G401 (cell line): ENCODE data around the gene HEMK1. TPM values are rescaled to one million over a fixed set of nuclear protein-coding genes. Genes with fewer than 3 reads are reported as not detected.

Experiments
- DNase-seq: peaks from one replicate; pipeline ENCODE4 v3.0.0-alpha.2; 2015; ENCODE audit warnings: low spot score
- in situ Hi-C: cut with HindIII; loops from 2 replicates; pipeline ENCODE4 v1.10.0; 2016; ENCODE audit warnings: low sequenced_read_pairs, mixed read lengths
- total RNA-seq: library from RNA; depleted of rRNA; stranded (reverse); fragments of >200 nt; shearing (Covaris generic); gene quantifications from 2 replicates; pipeline ENCODE4 v1.2.3, GENCODE V29; 2014

Gene HEMK1
- total RNA-seq, 1 experiment from 2014 or later: 3.4 TPM

DNA sequence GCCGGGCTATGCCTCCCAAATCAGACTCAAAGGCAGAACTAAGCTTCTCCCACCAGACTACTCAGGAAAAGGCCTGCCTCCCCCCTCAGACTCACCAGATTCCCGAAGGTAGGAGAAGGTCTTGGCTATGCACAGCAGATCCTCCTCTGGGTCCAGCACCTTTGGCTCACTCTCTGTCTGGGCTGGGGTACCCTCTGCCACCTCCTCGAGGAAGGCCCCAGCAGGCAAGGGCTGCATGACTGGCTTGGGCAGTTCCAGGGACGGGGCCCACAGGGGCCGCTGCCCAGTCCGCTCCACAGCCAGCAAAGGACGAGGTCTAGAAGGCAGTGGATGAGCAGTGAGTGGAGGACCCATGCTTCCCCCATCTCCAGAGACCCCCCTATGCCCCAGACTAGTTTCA, 39.0 kb downstream of the HEMK1 start:
- in situ Hi-C loops: loop anchor here (25.0 kb wide), 1 partner anchor 779 kb away; the partner anchor contains the start of genes MANF and RBM15B
- no peak for DNase-seq

DNA sequence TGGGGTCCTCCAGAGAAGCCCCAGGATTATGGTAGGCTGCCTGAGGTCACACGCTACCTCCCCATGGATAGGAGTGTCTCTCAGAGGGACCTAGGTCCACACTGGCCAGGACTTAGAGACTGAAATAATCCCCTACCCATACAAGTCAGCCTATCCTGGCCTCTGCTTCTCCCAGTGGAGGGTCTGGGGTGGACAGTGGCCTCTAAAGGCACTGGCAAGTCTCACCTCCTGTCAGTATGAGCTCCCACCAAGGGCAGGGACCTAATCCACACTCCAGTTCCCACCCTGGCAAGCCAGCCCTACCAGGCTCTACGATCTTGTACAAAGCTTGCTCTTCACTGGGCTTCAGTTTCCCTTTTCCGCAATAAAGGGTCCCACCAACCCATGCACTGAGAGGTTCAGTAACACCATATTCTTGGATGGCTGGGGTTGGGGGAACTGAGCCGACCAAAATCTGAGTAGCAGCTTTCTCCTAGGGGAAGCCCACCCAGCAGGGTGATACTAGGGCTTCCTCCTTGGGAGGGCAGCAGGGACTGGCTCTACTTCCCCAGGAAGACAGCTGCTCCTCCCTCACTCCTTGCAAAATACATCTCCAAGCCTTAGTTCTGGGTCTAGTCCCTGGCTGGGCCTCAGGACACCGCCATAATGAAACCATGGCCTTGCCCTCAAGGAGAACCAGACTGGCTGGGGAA, 39.9 kb downstream of the HEMK1 start:
- no peak for DNase-seq
- in situ Hi-C loops: loop anchor here (25.0 kb wide), 1 partner anchor 778 kb away; the partner anchor contains the start of genes MANF and RBM15B

DNA sequence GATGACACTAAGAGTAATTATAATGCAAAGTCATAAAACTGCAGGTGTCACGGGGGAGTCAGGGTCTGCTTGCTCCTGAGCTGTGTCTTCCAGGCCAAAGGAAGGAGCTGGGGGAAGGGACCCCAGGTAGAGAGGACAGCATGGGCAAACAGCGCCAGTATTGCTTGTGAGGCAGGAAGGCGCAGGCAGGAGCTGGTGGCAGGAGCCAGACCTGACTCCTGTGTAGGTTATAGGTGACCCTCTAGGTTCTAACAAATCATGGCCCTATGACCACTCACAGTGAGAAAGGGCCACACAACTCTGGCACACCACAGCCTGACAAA, 40.4 kb downstream of the HEMK1 start:
- DNase-seq: no peak
- in situ Hi-C loops: loop anchor here (25.0 kb wide), 1 partner anchor 778 kb away; the partner anchor contains the start of genes MANF and RBM15B

DNA sequence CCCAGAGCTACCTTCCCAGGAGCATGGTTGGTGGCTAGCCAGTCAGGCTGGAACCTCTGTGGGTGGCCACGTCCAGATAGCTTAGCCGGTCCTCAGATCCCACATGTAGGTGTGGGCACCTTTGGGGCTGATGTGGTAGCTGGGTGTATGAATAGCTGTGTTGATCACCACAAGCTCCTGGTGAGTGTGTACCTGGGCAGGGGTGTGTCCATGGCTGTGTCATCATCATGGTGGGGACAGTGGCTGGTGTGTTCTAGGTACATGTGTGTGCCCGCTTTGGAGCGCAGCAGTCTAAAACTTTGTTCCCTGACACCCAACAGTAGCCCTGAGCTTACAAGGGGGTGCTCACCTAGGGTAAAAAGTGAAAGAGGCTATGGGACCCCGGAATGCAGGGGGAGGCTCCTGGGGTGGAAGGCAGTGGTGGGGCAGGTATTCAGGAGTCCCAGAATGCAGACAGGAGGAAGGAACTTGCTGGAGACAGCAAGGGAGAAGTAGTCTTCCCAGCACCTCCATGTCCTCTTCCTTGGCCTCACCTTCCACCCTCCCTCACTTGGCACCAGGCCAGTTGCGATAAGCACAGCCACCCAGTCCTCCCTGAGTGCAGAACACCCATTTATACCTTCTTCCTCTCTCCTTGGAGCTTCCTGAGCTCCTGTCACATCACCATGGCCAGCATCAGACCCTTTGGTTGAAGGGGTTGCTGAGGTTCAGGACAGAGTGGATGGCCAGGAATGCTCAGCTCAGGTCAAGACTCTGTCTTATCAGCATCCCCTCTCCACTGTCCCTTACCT, 41.1 kb downstream of the HEMK1 start:
- in situ Hi-C loops: loop anchor here (25.0 kb wide), 1 partner anchor 777 kb away; the partner anchor contains the start of genes MANF and RBM15B
- DNase-seq: no peak

DNA sequence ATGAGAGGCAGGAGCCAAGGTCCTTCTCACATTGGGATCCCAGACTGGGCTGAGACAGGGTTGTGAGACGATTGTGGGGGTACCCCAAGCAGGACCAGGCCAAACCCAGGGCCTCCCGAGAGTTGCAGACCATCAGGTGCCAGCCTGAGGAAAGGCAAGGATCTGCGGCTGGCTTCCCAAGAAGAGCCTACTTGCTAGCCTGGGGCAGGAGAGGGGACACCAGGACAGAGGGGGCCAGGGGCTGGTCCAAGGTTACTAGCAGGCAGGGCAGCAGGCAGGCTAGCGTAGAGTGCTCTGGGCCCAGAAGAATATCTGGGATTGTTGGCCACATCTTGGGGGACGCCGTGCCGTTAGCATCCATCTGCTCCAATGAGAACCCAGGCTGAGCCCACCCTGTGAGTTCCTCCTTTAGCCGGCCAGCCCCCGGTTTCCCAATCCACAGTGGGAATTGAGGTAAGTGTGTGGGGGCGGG, 41.7 kb downstream of the HEMK1 start:
- in situ Hi-C loops: loop anchor here (25.0 kb wide), 1 partner anchor 776 kb away; the partner anchor contains the start of genes MANF and RBM15B
- DNase-seq: no peak

DNA sequence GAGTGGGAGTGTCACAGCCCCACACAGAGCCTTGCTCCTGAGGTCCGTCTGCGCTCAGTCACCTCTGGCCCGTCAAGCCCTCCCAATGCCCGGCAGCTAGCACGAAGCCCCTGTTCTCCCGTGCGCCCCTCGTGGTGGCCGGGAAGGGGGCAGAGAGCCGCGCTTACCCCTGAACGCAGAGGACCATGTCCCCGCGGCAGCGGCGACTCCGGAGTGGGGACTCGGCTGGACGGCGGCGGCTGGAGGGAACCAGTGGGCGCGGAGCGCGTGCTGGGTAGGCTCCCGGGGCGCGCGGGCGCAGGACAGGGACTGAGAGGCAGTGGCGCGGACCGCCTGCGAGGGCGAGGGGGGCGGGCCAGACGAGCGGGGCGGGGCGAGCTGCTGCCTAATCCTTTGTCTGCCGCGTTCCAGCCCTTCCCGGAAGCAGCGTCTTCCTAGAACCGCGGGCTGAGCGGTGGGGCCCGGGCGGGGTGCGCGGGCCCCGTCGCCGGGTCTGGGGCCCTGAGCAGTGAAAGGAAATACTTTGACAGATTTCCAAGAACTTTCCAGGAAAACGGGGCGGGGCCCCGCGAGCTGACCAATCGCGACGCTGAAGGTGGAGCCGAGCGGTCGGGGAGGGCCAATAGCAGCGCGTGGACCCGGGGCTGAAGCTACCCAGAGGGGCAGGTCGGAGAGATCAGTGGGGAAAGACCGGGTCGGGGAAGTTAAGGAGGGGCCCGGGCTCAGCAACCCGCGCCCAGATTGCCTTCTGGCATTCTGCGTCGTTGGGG, 42.3 kb downstream of the HEMK1 start, which contains the start of gene CISH:
CISH (minus strand) TSS at position 311 of the 770 bp plus-strand sequence; CDS start at position 187, 124 bp downstream.
- in situ Hi-C loops: loop anchor here (25.0 kb wide), 1 partner anchor 776 kb away; the partner anchor contains the start of genes MANF and RBM15B
- DNase-seq: peak; percentile 75

DNA sequence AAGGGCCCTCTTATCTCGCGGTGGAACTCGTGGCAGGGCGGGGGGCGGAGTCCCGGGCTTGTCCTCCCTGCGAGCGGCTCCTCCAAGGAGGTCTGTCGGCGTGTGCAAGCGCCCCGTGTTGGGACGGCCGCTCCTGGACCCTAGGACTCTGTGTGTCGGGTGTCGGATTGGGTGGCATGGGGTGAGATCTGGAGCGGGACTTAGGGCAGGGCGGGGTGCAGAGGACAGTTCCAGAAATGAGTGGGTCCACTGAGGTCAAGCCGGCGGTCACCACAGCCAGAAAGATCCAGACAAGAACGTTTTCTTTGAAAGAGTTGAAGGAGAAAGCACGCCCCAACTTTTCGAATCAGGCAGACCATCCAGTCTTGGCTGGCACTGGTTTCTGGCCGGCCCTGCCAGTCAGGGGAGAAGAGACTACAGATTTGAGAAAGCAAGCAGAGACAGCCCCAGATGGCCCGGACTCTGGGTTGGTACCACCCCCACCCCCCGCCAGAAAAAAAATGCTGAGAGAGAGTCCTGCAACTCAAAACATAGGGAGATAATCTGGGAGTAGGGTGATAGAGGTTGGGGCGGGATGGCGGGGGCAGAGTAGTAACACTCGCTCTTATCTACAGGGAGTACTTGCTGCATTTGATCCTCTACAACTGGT, 43.0 kb downstream of the HEMK1 start:
- no peak for DNase-seq
- in situ Hi-C loops: loop anchor here (25.0 kb wide), 1 partner anchor 775 kb away; the partner anchor contains the start of genes MANF and RBM15B

DNA sequence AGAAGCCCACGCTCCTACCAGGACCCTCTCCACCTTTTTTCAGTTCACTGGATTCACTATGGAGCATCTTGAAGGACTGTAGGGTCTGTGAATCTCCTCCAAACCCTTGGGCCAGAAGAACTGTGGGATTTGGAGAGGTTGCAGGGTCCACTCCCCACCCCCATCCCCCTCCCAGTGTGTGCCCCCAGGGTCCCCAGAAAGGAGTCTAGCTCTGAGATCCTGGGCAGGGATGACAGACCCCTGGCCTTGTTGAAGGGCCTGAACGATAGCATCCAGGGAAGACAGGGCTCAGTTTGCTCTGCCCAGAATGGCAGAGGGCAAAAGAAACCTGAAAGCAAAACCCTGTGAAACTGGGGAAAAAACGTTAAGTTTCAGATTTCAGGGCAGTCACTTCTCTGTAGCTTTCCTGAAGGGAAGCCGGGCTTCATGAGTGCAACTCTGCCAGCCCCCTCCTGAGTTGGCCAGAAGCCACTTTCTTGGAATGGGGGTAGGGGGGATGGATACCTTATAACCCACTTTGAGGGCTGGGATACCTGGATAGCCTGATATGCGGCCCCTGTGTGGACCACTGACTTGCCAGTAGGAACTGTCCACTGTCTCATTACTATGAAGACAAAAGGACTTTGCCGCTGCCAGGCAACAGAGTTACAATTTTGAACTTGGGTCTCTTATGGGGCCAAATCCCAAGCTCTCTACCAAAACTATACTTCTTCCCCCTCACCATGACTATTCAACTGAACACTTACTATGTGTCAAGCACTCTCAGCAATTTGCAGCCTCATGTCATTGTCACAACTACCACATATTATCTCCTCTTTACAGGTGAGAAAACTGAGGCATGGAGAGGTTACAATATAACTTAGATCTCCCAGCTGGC, 43.9 kb downstream of the HEMK1 start:
- DNase-seq: no peak
- in situ Hi-C loops: loop anchor here (25.0 kb wide), 1 partner anchor 774 kb away; the partner anchor contains the start of genes MANF and RBM15B

DNA sequence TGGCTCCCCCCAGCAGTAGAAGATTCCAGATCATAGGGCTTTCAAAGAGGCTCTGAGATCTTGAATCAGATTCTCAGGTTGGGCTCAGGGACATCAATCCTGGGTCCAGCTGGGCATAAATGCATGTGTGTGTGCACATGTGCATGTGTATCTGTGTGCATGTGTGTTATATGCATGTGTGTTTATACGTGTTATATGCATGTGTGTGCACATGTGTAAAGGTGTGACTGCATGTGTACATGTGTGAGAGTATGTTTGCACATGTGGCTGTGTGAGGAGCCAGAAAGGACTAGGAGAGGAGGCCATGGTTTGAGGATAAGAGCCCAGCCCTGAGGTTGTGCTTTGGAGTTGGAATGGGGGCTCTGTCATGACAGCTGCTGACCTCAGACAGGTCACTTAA, 45.9 kb downstream of the HEMK1 start:
- in situ Hi-C loops: loop anchor here (25.0 kb wide), 1 partner anchor 772 kb away; the partner anchor contains the start of genes MANF and RBM15B
- no peak for DNase-seq

DNA sequence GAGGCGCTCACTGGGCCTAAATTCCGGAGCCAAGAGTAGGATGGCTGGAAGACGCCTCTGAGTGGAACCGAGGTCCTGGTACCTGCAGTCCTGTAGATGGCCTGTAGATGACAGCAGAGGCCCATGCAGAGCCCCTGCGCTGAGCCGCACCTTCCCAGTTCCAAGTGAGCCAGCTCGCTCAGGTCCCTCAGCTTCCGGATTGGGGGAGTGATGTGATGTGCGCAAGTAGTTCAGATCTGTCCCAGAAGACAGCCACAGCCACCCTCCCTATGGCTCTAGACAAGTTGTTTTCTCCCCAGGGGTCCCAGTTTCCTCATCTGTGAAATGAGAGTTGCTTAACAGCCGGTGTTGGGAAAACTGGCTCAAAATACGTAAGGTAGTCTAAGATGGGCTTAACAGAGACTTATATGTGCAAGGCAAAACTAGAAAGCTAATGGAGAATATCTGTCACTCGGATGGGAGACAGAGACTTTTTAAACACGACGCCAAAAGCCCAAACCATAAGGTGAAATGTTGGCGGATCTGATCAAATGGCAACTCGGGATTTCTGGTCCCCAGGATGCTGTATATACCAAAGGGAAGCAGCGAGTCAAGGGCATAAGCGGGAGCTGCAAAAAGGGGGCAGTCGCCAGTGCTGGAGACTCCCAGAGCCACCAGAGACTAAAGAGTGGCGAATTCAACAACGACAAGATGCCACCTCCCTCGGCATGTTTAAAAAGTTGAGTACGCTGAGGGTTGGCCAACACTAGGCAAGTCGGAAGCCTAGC, 46.9 kb downstream of the HEMK1 start:
- in situ Hi-C loops: loop anchor here (25.0 kb wide), 1 partner anchor 771 kb away; the partner anchor contains the start of genes MANF and RBM15B
- peak; percentile 89 for DNase-seq

DNA sequence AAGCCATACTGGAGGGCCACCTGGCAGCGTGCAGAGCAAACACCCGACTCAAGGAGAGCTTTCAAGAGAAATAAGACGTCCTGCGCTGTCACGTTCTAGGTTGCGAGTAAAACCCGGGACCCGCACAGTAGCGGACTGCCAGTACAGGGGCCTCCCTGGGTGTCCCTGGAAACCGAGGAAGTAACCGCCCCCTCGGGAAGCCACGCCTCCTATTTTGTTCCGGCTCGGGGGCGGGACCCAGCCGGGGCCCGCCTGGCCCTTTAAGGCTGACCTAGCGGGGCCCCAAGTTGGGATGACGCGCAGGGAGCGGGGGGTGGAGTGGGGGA, 47.4 kb downstream of the HEMK1 start:
- DNase-seq: peak; percentile 75
- in situ Hi-C loops: loop anchor here (25.0 kb wide), 1 partner anchor 771 kb away; the partner anchor contains the start of genes MANF and RBM15B

DNA sequence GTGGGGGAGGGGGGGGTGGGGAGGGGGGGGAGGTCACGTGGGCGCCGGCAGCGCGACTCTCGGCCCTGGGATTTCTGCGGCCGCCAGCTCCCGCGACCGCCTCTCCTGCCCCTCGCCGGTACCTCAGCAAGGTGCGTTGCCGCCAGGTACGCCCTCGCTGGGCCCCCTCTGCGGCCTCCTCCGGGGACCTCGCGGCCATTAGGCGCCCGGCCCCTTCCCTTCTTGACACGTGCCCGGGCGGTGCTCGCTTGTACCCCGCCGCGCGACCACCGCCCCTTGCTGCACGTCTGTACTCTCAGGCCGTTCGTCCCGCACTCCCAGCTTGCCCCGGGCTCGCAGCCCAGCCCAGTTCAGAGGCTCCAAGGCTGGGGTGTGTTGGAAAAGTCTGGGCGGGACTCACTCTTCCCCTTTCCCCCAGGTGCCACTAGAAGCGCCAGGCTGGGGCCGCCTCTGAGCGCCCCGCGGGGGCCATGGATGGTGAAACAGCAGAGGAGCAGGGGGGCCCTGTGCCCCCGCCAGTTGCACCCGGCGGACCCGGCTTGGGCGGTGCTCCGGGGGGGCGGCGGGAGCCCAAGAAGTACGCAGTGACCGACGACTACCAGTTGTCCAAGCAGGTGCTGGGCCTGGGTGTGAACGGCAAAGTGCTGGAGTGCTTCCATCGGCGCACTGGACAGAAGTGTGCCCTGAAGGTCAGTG, 47.9 kb downstream of the HEMK1 start, which contains the start of gene MAPKAPK3:
MAPKAPK3 (plus strand) TSS at position 56 of the 696 bp plus-strand sequence; CDS start at position 471, 415 bp downstream.
- in situ Hi-C loops: loop anchor here (25.0 kb wide), 1 partner anchor 770 kb away; the partner anchor contains the start of genes MANF and RBM15B
- no peak for DNase-seq

DNA sequence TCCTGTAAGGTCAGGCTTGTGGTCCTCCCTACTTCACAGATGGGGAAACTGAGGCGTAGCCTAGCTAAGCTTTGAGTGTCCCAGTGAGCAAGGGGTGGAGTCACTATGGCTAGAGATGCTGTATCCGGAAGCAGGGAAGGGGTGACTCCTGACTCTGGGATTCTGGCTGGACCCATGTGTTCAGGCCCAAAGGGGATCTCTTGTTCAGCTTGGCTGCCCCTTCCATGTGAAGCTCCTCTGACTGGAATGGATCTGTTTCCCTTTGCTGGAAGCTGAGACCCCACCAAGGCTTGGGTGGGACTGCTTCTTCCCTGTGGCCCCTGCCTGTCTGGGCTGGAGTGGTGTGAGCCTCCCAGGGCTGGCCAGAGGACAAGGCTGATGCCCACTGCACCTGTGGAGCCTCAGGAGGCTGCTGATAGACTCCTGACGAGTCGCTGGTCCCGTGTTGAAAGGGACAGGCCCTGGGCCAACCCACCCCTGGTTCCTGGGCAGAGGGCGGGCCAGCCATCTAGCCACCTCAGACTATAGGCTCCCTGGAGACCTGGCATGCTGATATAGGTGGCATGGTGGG, 48.7 kb downstream of the HEMK1 start:
- no peak for DNase-seq
- in situ Hi-C loops: loop anchor here (25.0 kb wide), 1 partner anchor 769 kb away; the partner anchor contains the start of genes MANF and RBM15B

DNA sequence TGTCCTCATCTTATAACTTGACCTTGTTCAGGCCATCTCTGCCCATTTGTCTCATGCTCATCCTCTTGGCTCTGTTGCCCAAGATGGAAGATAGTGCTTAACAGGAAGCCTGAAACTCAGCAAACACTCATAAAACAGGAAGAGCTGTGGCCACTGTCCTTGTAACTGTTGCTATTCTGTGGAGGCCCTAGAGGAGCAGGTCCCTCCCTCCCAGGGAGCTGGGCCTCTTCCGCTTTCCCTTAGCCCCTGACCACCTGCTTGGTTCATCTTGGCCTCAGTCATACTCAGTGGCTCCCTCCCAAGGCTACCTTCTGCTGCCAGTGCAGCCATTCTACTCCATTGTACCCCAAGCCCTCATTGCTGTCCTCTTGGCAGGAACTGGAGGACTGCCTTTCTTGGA, 51.1 kb downstream of the HEMK1 start:
- in situ Hi-C loops: loop anchor here (25.0 kb wide), 1 partner anchor 767 kb away; the partner anchor contains the start of genes MANF and RBM15B
- DNase-seq: no peak

DNA sequence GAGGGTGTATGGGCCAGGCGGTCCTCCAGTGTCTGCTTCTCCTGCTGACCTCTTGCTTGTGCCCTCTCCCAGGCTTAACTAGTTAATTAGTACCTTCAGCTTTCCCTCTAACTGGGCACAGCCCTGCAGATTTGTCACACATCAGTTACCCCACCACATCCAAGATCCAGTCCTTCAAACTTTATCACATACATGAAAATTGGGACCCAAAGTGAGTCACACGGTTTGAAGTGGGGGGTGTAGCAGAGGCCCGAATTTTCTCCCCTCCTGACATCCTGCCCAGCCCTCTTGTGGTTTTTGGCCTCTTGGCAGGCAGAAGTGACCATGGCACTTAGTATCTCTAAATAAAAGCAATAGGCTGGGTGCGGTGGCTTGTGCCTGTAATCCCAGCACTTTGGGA, 51.5 kb downstream of the HEMK1 start:
- DNase-seq: no peak
- in situ Hi-C loops: loop anchor here (25.0 kb wide), 1 partner anchor 766 kb away; the partner anchor contains the start of genes MANF and RBM15B
